Neuron (in vitro differentiated cells): Measurements from ENCODE around the gene RAPH1.
A peak's percentile ranks its signal among the peaks of the same experiment; 100 is the strongest.

Source experiments
- H2AFZ ChIP-seq: one replicate; pipeline ENCODE4 v1.6.1; 2013; ENCODE audit warnings: low read depth, mild to moderate bottlenecking, inconsistent platforms, low read length, moderate library complexity
- H3K27me3 ChIP-seq: one replicate; pipeline ENCODE4 v1.6.1; 2013; ENCODE audit warnings: low read length; ENCODE audit not compliant: insufficient read depth
- H3K36me3 ChIP-seq: one replicate; pipeline ENCODE4 v1.6.1; 2013; ENCODE audit warnings: low read length; ENCODE audit not compliant: insufficient read depth
- H3K4me1 ChIP-seq: one replicate; pipeline ENCODE4 v1.6.1; 2013; ENCODE audit warnings: low read length; ENCODE audit not compliant: insufficient read depth
- H3K4me3 ChIP-seq: 2 replicates; pipeline ENCODE4 v1.5.1; 2013; ENCODE audit warnings: mild to moderate bottlenecking, low read length, moderate library complexity
- H3K9me3 ChIP-seq: one replicate; pipeline ENCODE4 v1.6.1; 2013; ENCODE audit warnings: low read length

RAPH1 gene, protein sequence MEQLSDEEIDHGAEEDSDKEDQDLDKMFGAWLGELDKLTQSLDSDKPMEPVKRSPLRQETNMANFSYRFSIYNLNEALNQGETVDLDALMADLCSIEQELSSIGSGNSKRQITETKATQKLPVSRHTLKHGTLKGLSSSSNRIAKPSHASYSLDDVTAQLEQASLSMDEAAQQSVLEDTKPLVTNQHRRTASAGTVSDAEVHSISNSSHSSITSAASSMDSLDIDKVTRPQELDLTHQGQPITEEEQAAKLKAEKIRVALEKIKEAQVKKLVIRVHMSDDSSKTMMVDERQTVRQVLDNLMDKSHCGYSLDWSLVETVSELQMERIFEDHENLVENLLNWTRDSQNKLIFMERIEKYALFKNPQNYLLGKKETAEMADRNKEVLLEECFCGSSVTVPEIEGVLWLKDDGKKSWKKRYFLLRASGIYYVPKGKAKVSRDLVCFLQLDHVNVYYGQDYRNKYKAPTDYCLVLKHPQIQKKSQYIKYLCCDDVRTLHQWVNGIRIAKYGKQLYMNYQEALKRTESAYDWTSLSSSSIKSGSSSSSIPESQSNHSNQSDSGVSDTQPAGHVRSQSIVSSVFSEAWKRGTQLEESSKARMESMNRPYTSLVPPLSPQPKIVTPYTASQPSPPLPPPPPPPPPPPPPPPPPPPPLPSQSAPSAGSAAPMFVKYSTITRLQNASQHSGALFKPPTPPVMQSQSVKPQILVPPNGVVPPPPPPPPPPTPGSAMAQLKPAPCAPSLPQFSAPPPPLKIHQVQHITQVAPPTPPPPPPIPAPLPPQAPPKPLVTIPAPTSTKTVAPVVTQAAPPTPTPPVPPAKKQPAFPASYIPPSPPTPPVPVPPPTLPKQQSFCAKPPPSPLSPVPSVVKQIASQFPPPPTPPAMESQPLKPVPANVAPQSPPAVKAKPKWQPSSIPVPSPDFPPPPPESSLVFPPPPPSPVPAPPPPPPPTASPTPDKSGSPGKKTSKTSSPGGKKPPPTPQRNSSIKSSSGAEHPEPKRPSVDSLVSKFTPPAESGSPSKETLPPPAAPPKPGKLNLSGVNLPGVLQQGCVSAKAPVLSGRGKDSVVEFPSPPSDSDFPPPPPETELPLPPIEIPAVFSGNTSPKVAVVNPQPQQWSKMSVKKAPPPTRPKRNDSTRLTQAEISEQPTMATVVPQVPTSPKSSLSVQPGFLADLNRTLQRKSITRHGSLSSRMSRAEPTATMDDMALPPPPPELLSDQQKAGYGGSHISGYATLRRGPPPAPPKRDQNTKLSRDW

DNA sequence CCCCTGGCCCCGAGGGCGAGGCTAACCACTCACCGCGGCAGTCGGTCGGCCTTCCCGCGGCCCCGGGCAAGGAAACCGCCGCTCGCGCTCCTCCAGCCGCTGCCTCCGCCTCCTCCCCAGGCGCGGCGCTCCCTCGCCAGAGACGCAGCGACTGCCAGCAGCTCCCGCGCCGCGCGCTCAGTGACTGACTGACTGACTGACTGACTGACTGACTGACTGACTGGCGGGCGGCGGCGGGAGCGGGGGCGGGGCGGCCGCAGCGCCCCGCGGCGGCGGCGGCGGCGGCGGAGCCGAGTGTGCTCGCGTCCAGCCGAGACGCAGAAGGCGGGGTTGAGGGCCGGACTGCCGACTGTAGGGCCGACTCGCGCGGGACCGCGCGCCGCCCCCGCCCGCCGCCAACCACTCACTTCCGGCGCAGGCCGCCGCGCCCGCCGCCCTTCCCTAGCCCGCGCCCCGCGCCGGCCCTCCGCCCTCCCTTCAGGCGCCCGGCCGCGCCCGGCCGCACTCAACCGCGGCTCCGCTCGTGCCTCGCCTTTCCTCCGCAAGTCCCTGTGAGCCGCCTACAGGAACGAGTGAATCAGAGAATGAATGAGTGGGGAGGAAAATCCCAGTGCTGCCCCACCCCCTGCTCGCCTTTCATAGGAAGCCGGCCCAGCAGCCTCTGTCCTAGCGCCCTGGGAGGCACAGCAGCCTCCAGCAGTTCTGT, at the start of gene RAPH1:
RAPH1 (minus strand) TSS at position 224 of the 706 bp plus-strand sequence. CDS start 39,948 bp downstream, outside the sequence.
- Histone ChIP-seq H3K4me3 (peak within 1 kb of the TSS; percentile 69), H3K4me1 (peaks cover 15% of the 10 kb centered on the region), H3K9me3 (no peaks in the 10 kb centered on the region), H3K27me3 (no peaks in the 10 kb centered on the region), H3K36me3 (no peaks in the 10 kb centered on the region), H2AFZ (peak within 1 kb of the TSS; percentile 98)

DNA sequence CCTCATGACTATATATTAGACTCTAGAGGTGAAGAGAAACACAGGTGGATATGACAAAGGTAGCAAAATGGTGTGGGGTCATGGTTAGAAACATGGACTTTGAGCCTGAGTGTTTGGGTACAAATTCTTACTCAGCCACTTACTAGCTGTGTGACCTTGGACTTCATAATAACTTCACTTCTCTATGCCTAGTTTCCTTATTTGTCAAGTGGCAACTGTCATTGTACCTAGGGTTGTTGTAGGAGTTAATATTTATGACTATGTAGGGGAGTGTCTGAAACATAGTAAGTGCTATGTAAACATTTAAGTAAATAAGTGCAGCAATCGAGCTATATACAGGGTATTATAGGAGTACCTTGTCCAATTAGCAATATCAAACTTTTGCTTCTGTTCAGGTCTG, 49.7 kb upstream of the RAPH1 start:
- Histone ChIP-seq H3K27me3 (no peaks in the 10 kb centered on the region), H3K9me3 (no peaks in the 10 kb centered on the region), H3K4me3 (no peak overlapping the region), H2AFZ (no peak overlapping the region), H3K4me1 (peaks cover 6% of the 10 kb centered on the region), H3K36me3 (no peaks in the 10 kb centered on the region)

DNA sequence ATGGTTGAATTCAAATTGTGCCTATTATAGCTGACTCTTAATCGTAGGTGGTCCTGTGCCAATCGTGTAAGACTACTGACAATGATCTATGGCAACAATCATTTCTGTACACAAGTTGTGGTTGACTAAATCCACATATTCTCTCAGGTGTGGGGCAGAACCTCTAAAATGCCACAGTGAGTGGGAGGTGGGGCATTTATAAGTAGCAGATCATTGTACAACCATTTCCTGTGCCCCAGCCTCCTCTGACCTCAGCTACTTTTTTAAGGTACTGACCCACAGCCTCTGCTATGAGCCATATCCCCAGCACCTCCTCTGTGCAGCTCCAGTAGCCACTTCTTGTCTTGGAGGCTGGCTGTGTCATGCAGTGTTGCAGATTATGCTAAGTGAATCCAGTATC, 48.6 kb upstream of the RAPH1 start:
- Histone ChIP-seq H3K9me3 (no peaks in the 10 kb centered on the region), H3K36me3 (no peaks in the 10 kb centered on the region), H2AFZ (no peak overlapping the region), H3K4me1 (peaks cover 6% of the 10 kb centered on the region), H3K27me3 (no peaks in the 10 kb centered on the region), H3K4me3 (no peak overlapping the region)

DNA sequence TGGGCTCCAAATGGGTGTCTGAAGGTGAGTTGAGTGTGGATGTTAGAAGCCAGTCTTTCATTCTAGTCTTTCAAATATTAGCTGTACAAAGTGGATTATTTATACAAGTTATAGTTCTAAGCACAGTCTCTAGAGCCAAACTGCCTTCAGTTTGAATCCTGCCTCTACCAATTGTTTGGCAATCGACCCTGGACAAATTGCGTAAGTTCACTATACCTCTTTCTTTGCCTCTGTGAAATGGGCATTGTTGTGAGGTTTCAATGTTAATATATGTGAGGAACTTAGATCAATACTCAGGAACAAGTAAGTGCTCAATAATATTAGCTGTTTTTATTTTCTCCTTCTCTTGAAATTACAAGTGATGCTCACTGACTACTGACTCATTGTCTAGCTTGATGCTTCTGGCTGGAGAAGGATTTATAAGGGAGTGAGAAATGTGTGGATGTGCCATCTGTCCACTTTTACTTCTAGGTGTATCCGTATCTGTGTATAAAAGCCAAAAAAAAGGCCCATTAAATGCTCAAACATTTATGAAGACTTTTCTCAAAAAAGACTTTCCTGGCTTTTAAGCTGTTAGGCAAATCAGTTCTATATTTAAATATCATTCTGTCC, 48.1 kb upstream of the RAPH1 start:
- Histone ChIP-seq H3K4me1 (peaks cover 6% of the 10 kb centered on the region), H3K4me3 (no peak overlapping the region), H3K9me3 (no peaks in the 10 kb centered on the region), H3K36me3 (no peaks in the 10 kb centered on the region), H3K27me3 (no peaks in the 10 kb centered on the region), H2AFZ (no peak overlapping the region)

DNA sequence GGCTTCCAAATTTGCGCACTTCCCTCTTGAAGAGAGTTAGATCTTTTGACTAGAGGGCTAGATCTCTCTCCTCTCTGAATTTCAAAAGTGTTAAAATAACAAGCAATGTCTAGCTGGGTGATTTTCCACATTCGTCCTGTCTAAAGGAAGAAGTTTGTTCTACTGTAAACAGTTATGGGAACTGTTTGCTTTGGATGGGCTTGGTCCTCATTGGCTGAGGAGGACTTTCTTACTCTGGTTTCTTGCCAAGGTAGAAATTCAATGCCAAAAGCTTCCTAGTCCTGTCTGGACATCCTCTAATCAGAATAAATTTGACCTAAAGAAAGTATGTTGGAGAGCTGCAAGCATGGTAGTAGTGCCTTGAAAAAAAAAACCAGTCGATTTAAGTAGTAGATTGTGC, 47.4 kb upstream of the RAPH1 start:
- Histone ChIP-seq H3K4me3 (no peak overlapping the region), H3K27me3 (no peaks in the 10 kb centered on the region), H3K9me3 (no peaks in the 10 kb centered on the region), H3K4me1 (peaks cover 6% of the 10 kb centered on the region), H2AFZ (no peak overlapping the region), H3K36me3 (no peaks in the 10 kb centered on the region)

DNA sequence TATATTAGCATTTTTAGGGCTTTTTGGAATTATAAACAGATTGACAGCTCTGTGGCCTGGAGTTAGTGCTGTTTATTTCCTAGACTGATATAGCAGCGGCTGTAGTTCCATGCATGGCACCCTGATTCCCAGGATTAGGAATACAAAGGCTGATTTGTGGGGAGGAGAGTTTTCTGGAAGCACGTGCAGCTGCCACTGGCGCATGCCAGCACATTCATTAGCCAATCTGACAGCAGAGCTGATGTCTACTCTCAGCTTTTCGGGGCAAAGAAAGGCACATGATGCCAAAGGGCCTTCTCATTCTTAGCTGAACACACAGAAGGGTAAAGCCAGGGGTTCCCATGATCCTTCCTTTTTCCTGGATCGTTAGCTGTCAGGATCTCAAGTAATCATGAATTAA, 45.7 kb upstream of the RAPH1 start:
- Histone ChIP-seq H2AFZ (no peak overlapping the region), H3K9me3 (no peaks in the 10 kb centered on the region), H3K27me3 (no peaks in the 10 kb centered on the region), H3K4me1 (peaks cover under 1% of the 10 kb centered on the region), H3K4me3 (no peak overlapping the region), H3K36me3 (no peaks in the 10 kb centered on the region)

DNA sequence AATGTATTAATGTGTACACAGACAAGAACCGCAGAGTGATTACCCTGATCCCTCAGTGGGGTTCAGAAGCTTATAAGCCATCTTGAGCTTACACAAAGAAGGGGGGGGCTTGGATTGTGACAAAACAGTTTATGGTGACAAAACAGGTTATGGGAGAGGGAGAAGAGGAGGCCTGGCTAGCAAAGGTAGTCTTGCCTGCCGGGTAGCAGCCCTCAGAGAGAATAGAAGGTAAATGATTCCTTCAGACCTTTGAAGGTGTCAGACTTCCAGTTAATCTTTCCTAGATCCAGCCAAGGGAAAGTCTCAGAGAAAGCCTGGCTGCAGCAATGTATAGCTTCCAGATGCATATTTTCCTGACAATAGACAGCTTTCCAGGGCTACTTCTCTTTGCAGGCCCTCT, 44.6 kb upstream of the RAPH1 start:
- Histone ChIP-seq H3K27me3 (no peaks in the 10 kb centered on the region), H3K4me3 (no peak overlapping the region), H3K9me3 (no peaks in the 10 kb centered on the region), H3K36me3 (no peaks in the 10 kb centered on the region), H2AFZ (no peak overlapping the region), H3K4me1 (no peaks in the 10 kb centered on the region)

DNA sequence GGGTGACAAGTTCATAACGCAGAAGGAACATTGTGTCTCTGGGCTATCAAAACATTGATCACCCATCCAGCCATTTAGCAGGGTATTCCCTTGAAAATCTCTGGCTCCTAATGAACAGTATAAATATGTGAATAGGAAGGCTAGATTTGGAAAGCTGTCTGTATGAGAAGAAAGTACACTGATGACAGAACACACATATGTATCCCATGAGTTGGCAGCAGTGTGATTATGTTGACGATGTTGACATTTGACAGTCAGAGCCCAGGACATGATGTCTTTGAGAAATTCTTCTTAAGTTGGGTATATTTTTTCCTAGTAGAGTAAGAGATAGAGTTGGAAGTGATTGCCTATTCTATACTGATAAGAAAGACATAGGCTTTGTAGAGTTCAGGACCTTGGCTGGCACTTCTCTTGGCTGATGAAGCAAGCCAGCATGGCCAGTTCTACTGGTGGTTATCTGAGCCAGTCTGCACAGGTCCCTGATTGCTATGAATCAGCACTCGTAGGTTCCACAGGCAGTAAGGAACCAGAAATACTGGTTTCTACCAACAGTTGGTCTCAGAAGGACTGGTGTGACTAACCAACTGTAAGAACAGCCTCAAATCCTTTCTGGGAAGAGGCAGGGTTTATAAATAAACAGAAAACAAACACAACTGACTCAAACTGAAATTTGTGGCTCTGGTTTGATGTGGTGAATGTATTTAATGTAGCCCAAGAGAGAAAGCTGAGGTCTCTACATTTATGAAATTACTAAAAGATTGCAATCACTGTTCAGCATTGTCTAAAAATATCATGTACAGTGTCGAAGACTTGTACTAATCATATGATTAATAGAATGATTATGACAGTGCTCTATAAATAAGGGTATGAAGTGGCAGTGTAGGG, 43.9 kb upstream of the RAPH1 start:
- Histone ChIP-seq H3K27me3 (no peaks in the 10 kb centered on the region), H3K4me1 (no peaks in the 10 kb centered on the region), H3K4me3 (no peak overlapping the region), H3K9me3 (no peaks in the 10 kb centered on the region), H3K36me3 (no peaks in the 10 kb centered on the region), H2AFZ (no peak overlapping the region)

DNA sequence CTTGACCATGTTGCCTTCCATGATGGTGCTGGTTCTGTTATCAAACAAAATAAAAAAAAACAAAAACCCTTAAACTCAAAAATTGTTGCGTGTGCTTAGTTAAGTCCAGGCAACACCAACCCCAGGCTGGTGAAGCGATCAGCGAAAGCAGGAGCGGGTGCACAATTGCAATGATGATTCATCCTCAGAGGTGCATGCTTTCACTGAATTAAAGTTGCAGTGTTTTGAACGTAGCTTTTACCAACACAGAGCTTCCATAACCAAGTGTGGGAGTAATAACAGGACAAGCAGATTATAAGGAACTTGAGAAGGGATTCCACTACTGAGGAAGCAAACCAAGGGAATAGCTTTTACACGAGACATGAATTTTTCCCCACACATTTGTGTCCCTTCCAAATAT, 39.7 kb upstream of the RAPH1 start:
- H3K4me1 ChIP-seq, result no peaks in the 10 kb centered on the region
- H3K36me3 ChIP-seq, result no peaks in the 10 kb centered on the region
- H3K9me3 ChIP-seq, result no peaks in the 10 kb centered on the region
- H2AFZ ChIP-seq, result no peak overlapping the region
- no peaks in the 10 kb centered on the region for H3K27me3 ChIP-seq
- no peak overlapping the region for H3K4me3 ChIP-seq

DNA sequence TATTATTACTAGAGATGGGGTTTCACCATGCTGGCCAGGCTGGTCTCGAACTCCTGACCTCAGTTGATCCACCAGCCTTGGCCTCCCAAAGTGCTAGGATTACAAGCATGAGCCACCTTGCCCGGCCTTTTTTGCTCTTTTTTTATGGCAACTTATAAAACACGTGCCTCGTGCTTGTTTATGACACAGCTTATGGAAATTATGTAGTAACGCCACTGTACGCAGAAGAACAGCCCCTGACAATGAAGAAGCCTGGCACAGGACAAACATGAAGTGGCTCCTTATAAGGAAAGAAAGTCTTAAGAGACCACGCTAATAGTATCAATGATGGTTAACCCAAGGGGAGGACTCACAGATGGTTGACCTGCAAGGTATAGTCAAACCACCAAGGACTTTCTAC, 37.2 kb upstream of the RAPH1 start:
- no peaks in the 10 kb centered on the region for H3K9me3 ChIP-seq
- no peaks in the 10 kb centered on the region for H3K36me3 ChIP-seq
- H3K4me3 ChIP-seq, result no peak overlapping the region
- H2AFZ ChIP-seq, result no peak overlapping the region
- no peaks in the 10 kb centered on the region for H3K4me1 ChIP-seq
- H3K27me3 ChIP-seq, result no peaks in the 10 kb centered on the region

DNA sequence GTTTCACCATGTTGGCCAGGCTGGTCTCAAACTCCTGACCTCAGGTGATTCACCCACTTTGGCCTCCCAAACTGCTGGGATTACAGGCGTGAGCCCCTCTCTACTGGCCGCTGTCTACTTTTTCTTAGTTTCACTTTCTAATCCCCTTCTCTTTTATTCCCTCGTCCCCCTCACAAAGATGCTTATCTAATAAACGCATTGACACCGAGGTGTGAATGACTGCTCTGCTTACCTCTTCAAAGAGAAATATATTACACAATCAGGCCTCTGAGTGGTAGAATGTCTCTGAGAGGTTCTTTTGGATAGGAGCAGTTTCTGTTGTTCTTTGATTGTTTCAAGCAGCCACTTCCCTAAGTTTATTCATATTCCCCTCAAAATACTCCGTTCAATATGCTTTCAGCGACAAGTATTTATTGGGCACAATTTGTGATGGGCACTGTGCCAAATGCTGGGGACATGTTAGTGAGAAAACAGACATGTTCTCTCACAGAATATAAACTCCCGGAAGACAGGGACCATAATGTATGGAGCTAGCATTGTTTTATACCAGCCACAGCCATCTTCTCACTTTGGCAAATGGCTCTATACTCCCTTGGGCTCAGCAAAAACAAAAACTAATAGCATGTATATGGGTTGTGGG, 34.7 kb upstream of the RAPH1 start:
- Histone ChIP-seq H2AFZ (no peak overlapping the region), H3K9me3 (no peaks in the 10 kb centered on the region), H3K4me1 (no peaks in the 10 kb centered on the region), H3K4me3 (no peak overlapping the region), H3K36me3 (no peaks in the 10 kb centered on the region), H3K27me3 (no peaks in the 10 kb centered on the region)
